Measurements from ENCODE around the gene RHBDF2.

DNA sequence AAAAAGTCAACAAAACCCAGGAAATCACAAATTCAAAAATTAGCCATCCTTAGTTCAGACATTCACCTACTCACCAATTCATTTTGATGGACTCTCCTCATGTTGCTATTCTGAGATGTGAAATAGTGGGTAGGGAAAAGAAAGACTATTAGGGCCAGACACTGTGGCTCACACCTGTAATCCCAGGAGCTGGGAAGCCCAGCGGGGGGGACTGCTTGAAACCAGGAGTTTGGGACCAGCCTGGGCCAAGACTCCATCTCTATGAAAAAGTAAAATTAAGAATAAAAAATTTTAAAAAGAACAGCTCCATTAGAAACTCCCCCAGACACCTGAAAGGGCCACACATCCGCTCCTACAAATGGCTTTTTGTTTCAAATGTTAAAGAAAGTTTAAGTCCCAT lies 69.7 kb downstream of the RHBDF2 start:
- TF ChIP-seq POLR2A (IDR thresholded peaks at IDR 0.05; ENCODE audit: low read length) (no peak), GATA1 (IDR thresholded peaks at IDR 0.05; ENCODE audit: low read depth, low read length) (no peak)

All from erythroblast (primary cell).